Left colon (tissue), 2 donors: ENCODE data around the gene IFITM2. TPM values are rescaled to one million over a fixed set of nuclear protein-coding genes. Genes with fewer than 3 reads are reported as not detected.
"Not testable (repeated sequence)": the region's sequence is repeated elsewhere in the genome, so short reads cannot be mapped to it uniquely, and the experiment has no call there.

Source experiments
- ATAC-seq: fragments of 200-7000 bp; cut with Tn5 transposase; one replicate; pipeline ENCODE4 v1.9.1; 2020; ENCODE audit warnings: mild to moderate bottlenecking, moderate library complexity
- DNase-seq, 2 donors: peaks; one replicate each; pipeline ENCODE4 v3.0.0-alpha.2; 2020
- intact Hi-C, 2 donors: fragments of 100-400 bp; cut with DNase I in 1 of 2; cut with micrococcal nuclease in 1 of 2; formaldehyde crosslinking; loops; one replicate each; pipeline versions ENCODE4 v1.11.2 to v1.14.0; 2022; cut with DNase I, micrococcal nuclease
- total RNA-seq, 2 donors: library from RNA; stranded (reverse); fragmentation: NEBNext Ultra II Directional; extraction: Animal tissue kit (Norgen Biotek cat#: 25700); gene quantifications; one replicate each; pipeline ENCODE4 v1.2.1, GENCODE V29; 2021
- donor health status: DM: no; HTN: no; CAD: no.
- donor health status: DM: yes; HTN: yes; CAD: no.

The IFITM2 gene
- total RNA-seq, 2 donors from 2014 or later: 87.7 to 133 TPM

DNA sequence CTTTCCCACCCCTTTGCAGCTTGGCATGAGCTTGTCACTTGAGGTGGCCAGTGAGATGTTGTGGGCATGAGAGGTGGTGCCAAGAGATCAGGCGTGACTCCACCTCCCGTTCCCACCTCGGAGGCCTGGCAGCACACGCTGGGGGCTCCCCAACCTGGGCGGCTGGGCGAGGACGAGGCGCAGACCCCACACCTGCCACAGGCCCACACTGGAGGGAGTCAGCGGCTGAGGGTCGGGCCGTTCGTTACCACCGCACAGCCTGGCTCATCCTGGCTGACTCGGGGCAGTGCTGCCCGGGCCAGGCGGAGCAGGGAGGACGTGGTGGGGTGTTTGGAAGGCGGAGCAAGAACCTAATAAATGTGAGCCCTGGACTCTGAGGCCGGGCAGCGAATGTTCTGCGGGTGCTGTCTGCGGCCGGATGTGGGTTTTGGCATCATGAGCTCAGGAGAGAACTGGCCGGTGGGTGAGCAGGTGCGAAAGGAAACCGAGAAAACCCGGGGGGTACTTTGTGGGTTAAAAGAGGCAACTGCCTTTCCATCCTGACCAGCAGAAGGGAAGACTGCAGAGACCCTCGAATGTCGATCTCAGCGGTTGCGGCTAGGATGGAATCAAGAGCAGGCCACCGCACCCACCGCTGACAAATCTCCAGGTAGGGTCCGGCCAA, 23.2 kb downstream of the IFITM2 start:
- DNase-seq (peak in 1 of 2 donors; percentile 23), ATAC-seq (no peak)
- intact Hi-C loops: no loop called here

DNA sequence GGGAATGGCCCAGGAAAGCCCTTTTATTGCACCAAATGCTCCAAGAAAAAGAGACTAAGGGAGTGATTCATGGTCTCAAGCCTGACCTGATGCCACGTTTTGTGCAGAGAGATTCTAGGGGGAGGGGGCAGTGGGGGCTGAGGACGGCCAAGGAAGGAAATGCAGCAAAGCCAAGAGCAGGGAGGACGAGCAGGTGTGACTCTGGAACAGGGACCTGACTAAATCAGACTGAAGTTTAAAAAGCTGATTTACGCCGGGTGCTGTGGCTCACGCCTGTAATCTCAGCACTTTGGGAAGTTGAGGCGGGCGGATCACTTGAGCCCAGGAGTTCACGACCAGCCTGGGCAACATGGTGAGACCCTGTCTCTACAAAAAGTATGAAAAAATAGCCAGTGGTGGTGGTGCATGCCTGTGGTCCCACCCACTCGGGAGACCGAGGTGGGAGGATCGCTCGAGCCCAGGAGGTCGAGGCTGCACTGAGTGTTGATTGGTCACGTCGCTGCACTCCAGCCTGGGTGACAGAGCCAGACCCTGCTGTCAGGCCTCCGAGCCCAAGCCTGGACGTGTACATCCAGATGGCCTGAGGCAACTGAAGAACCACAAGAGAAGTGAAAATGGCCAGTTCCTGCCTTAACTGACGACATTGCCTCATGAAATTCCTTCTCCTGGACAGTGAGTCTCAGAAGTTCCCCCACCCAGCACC, 23.9 kb downstream of the IFITM2 start:
- no peak for DNase-seq
- no peak for ATAC-seq
- intact Hi-C loops: no loop called here

DNA sequence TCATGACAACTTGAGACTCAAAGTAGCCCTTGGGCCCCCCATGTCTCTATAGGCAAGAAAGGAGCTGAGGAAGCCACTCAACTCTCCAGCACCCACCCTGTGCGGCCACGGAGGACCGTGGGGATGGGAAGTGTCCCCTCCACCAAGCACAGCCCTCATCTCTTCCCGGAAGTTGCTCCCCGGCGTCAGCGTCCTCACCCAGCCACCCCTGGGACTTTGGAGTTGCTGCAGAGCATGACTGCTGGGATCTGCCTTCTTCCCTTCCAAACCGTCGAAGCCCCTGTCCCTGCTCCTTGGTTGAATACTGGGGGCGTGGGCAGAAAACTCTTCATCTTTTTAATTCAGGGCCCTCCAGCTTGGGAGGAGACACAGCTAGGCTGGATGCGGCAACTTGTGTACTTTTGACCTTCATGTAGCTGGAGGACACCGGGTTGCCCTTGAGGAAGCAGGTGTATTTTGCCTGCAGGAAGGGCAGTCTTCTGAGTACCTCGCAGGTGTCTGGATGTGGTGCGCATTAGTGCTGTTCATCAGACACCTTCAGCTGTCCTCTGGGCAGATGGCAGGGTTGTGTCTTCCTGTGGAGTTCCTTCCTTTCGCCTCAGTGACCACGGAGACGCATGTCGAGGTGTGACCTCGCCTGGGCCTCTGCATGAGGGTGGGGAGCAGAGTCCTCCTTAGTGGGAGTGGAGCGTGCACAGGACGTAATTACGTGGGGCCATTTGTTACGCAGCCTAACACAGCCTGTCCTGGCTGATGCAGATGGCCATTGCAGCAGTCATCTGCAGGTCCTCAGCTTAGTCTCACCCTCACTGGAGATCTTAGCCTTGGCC, 25.2 kb downstream of the IFITM2 start:
- ATAC-seq: no peak
- intact Hi-C loops: no loop called here
- no peak for DNase-seq

- DNase-seq, ATAC-seq, intact Hi-C loops: not testable (repeated sequence)
Measured at GRCh38 chr11:333616-334263, 26.1 kb downstream of the IFITM2 start.

GRCh38 chr11:334264-334994, 26.8 kb downstream of the IFITM2 start:
- DNase-seq: no peak
- intact Hi-C loops: no loop called here
- no peak for ATAC-seq

DNA sequence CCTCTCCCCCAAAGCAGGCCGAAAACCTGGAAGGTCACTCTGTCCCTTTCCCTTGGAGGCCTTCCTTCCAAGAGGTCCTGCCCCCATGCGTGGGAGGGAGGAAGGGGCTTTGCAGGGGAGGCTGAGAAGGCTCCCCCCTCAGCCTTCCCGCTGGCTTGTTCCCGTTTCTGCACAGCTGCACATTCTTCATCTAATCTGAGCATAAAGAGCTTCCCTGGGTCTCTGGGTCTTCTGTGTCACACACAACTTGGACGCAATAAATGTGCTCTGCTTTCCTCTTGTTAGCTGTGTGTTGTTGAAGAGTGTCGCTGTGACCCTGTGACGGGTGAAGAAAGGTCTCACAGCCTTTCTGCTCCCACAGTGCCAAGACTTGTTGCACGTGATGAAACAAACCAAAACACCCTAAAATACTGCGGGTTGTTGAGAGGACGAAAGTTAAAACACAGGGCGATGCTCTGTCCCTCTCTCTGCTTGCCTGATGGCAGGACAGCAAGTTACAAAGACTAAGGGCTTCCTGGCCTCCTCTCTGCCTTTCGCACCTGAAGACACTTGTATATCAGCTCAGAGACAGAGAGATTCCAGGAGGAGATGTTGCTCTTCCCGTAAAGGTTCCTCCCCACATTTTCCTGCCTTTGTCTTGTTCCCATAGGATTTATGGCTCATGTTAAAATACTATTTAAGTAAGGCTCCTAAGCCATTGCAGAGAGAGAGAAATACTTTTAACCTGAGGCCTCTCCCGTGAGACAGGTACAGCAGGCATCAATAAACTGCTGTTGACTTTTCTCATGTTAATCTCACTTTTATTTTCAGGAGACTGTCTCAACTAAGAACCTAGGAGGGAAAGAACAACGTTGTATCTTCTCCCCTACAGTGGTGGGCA, 28.4 kb downstream of the IFITM2 start:
- DNase-seq (no peak), ATAC-seq (peak; percentile 85)
- intact Hi-C loops: no loop called here

DNA sequence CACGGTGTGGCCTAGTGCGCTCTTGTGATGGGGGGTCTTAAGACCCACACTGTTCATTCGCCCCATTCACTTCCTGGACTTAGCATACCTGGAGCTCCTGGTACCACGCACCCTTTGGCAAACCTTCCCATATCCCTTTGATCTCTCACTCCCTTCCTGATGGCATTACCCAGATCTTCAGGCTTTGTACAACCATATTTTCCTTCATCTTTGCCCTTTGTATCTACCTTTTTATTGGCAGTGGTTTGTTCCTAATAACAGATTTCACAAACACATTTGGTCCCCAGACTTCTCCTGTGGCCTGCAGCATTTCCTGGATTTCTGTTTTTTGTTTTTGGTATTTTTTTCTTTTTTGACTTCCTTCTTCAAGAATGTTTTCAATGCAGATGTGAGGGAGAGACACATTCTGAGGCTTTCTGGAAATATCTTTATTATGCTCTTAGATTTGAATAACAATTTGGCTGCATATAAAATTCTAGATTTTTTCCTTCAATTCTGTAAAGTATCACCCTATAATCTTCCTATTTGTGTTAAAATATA, 29.1 kb downstream of the IFITM2 start:
- peak; percentile 78 for ATAC-seq
- intact Hi-C loops: no loop called here
- no peak for DNase-seq

- ATAC-seq (no peak), DNase-seq (no peak)
- intact Hi-C loops: no loop called here
Measured at GRCh38 chr11:337711-338110, 30.1 kb downstream of the IFITM2 start.

- DNase-seq (no peak), ATAC-seq (no peak)
- intact Hi-C loops: no loop called here
Measured at GRCh38 chr11:339963-340362, 32.3 kb downstream of the IFITM2 start.

GRCh38 chr11:340539-341512, 33.2 kb downstream of the IFITM2 start:
- no peak for ATAC-seq
- intact Hi-C loops: no loop called here
- no peak for DNase-seq

DNA sequence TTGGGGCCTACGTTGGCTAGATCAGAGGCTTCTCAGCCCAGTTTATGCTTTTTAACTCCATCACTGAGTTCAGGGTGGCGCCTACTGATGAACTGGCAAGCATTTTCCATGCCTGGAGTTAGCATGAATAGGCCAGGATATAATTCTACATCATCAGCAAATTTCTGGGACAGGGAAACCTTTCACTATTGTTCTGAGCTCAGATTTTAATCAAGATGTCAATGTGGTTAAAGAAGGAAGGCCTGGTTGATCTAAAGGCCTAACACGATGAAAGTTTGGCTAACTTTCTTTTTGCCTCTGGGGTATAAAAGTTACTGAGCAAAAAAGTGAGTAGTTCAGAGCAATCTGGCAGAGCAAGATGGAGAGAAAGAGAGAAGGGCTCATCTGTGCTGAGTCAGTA, 34.7 kb downstream of the IFITM2 start:
- intact Hi-C loops: no loop called here
- ATAC-seq (no peak), DNase-seq (no peak)

GRCh38 chr11:344836-345578, 37.4 kb downstream of the IFITM2 start:
- intact Hi-C loops: no loop called here
- no peak for DNase-seq
- no peak for ATAC-seq

GRCh38 chr11:346529-346928, 38.9 kb downstream of the IFITM2 start:
- ATAC-seq (no peak), DNase-seq (no peak)
- intact Hi-C loops: no loop called here

- intact Hi-C loops, DNase-seq, ATAC-seq: not testable (repeated sequence)
Measured at GRCh38 chr11:349270-349954, 41.8 kb downstream of the IFITM2 start.
